ENCODE results near the gene UNC79.

DNA sequence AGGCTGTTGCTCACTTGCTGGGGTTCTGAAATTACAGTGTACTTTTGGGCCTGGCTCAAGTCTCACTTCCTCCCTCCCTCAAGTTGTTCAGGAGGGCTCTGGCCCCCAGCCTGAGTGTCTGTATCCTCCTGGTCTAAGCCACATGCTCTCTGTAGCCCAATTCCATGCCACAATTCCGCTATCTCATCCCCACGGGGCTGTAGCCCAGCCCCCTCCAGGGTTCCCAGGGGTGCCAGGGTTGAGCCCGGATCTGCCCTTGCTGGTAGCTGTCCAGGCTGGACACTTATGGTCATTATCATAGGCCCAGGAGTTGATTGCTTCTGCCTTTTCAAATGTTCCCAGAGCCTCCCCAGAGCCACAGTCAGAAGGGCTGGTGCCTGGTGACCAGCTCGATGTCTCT is 292.3 kb downstream of the UNC79 start:
- TF ChIP-seq SIN3A (IDR thresholded peaks at IDR 0.05; ENCODE audit: borderline replicate concordance, insufficient read depth, low read depth, low read length) (no peak), POLR2AphosphoS5 (IDR thresholded peaks at IDR 0.05; ENCODE audit: low read depth, low read length) (no peak), TCF7L2 (IDR thresholded peaks at IDR 0.05; ENCODE audit: low read depth, low read length) (no peak)
- TF ChIP-seq, protein P1, sequence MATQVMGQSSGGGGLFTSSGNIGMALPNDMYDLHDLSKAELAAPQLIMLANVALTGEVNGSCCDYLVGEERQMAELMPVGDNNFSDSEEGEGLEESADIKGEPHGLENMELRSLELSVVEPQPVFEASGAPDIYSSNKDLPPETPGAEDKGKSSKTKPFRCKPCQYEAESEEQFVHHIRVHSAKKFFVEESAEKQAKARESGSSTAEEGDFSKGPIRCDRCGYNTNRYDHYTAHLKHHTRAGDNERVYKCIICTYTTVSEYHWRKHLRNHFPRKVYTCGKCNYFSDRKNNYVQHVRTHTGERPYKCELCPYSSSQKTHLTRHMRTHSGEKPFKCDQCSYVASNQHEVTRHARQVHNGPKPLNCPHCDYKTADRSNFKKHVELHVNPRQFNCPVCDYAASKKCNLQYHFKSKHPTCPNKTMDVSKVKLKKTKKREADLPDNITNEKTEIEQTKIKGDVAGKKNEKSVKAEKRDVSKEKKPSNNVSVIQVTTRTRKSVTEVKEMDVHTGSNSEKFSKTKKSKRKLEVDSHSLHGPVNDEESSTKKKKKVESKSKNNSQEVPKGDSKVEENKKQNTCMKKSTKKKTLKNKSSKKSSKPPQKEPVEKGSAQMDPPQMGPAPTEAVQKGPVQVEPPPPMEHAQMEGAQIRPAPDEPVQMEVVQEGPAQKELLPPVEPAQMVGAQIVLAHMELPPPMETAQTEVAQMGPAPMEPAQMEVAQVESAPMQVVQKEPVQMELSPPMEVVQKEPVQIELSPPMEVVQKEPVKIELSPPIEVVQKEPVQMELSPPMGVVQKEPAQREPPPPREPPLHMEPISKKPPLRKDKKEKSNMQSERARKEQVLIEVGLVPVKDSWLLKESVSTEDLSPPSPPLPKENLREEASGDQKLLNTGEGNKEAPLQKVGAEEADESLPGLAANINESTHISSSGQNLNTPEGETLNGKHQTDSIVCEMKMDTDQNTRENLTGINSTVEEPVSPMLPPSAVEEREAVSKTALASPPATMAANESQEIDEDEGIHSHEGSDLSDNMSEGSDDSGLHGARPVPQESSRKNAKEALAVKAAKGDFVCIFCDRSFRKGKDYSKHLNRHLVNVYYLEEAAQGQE (IDR thresholded peaks at IDR 0.05; ENCODE audit: insufficient read depth in 1 of 2, low read depth in 2 of 2, low read length in 1 of 2), result no peak
- TF ChIP-seq, protein P2, sequence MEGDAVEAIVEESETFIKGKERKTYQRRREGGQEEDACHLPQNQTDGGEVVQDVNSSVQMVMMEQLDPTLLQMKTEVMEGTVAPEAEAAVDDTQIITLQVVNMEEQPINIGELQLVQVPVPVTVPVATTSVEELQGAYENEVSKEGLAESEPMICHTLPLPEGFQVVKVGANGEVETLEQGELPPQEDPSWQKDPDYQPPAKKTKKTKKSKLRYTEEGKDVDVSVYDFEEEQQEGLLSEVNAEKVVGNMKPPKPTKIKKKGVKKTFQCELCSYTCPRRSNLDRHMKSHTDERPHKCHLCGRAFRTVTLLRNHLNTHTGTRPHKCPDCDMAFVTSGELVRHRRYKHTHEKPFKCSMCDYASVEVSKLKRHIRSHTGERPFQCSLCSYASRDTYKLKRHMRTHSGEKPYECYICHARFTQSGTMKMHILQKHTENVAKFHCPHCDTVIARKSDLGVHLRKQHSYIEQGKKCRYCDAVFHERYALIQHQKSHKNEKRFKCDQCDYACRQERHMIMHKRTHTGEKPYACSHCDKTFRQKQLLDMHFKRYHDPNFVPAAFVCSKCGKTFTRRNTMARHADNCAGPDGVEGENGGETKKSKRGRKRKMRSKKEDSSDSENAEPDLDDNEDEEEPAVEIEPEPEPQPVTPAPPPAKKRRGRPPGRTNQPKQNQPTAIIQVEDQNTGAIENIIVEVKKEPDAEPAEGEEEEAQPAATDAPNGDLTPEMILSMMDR (IDR thresholded peaks at IDR 0.05), result no peak
